GM21526 (cell line): ENCODE data around the gene PTPRD.

Source experiments
- ATAC-seq: cut with Tn5 transposase; IDR thresholded peaks from one replicate; pipeline ENCODE4 v1.9.1; 2021; ENCODE audit warnings: moderate library complexity; ENCODE audit not compliant: unreplicated experiment, low FRiP score

The PTPRD gene

GRCh38 chr9:8860086-8860485 is 1752.7 kb downstream of the PTPRD start:
- ATAC-seq: no peak

- ATAC-seq: no peak
These were observed 1753.4 kb downstream of the PTPRD start for GRCh38 chr9:8859416-8859815.

GRCh38 chr9:8858596-8859161 is 1754.1 kb downstream of the PTPRD start:
- no peak for ATAC-seq

GRCh38 chr9:8857926-8858595 is 1754.7 kb downstream of the PTPRD start:
- ATAC-seq: no peak

GRCh38 chr9:8857068-8857925 is 1755.5 kb downstream of the PTPRD start:
- no peak for ATAC-seq

GRCh38 chr9:8856396-8857067 is 1756.3 kb downstream of the PTPRD start:
- no peak for ATAC-seq

- ATAC-seq: no peak
These were observed 1757.8 kb downstream of the PTPRD start for GRCh38 chr9:8855046-8855445.

- ATAC-seq: no peak
These were observed 1760.4 kb downstream of the PTPRD start for GRCh38 chr9:8852301-8852864.

- ATAC-seq: no peak
These were observed 1761.9 kb downstream of the PTPRD start for GRCh38 chr9:8850914-8851313.

- no peak for ATAC-seq
These were observed 1767.0 kb downstream of the PTPRD start for GRCh38 chr9:8845808-8846207.

GRCh38 chr9:8845376-8845775 is 1767.4 kb downstream of the PTPRD start:
- no peak for ATAC-seq

GRCh38 chr9:8844549-8844948 is 1768.3 kb downstream of the PTPRD start:
- ATAC-seq: no peak

GRCh38 chr9:8842402-8843193 is 1770.2 kb downstream of the PTPRD start:
- ATAC-seq: no peak

GRCh38 chr9:8838136-8838535 is 1774.7 kb downstream of the PTPRD start:
- no peak for ATAC-seq

- no peak for ATAC-seq
These were observed 1777.5 kb downstream of the PTPRD start for GRCh38 chr9:8835291-8835690.

- no peak for ATAC-seq
These were observed 1779.8 kb downstream of the PTPRD start for GRCh38 chr9:8832955-8833354.

GRCh38 chr9:8832386-8832785 is 1780.4 kb downstream of the PTPRD start:
- no peak for ATAC-seq

GRCh38 chr9:8831568-8831967 is 1781.2 kb downstream of the PTPRD start:
- no peak for ATAC-seq

GRCh38 chr9:8826281-8826680 is 1786.5 kb downstream of the PTPRD start:
- no peak for ATAC-seq

GRCh38 chr9:8825585-8826147 is 1787.1 kb downstream of the PTPRD start:
- no peak for ATAC-seq
